Subcutaneous abdominal adipose tissue (tissue), 5 donors: Measurements from ENCODE around the gene GPRIN3.

Experiments
- H3K27ac ChIP-seq: one replicate; pipeline ENCODE4 v1.7.0; 2013; ENCODE audit warnings: low read depth, mild to moderate bottlenecking, inconsistent platforms, low read length, moderate library complexity
- H3K27me3 ChIP-seq, 5 donors: one replicate each; pipeline ENCODE4 v1.7.0; 2013; ENCODE audit warnings: low read length in 5 of 5, inconsistent platforms in 1 of 5; ENCODE audit not compliant: control insufficient read depth in 5 of 5, insufficient read depth in 4 of 5
- H3K36me3 ChIP-seq, 5 donors: one replicate each; pipeline ENCODE4 v1.7.0; 2013; ENCODE audit warnings: low read length in 5 of 5; ENCODE audit not compliant: control insufficient read depth in 5 of 5, insufficient read depth in 5 of 5
- H3K4me1 ChIP-seq, 5 donors: one replicate each; pipeline ENCODE4 v1.7.0; 2013; ENCODE audit warnings: low read length in 5 of 5, mild to moderate bottlenecking in 3 of 5, moderate library complexity in 1 of 5; ENCODE audit not compliant: control insufficient read depth in 5 of 5, insufficient read depth in 5 of 5
- H3K4me3 ChIP-seq, 5 donors: one replicate each; pipeline ENCODE4 v1.7.0; 2013; ENCODE audit warnings: low read length in 5 of 5, low read depth in 1 of 5
- H3K9ac ChIP-seq, 5 donors: one replicate each; pipeline ENCODE4 v1.7.0; 2013; ENCODE audit warnings: low read length in 5 of 5, mild to moderate bottlenecking in 4 of 5, moderate library complexity in 3 of 5
- H3K9me3 ChIP-seq, 5 donors: one replicate each; pipeline ENCODE4 v1.7.0; 2013; ENCODE audit warnings: low read length in 5 of 5; ENCODE audit not compliant: control insufficient read depth in 5 of 5
- donor health status: healthy.
- donor health status: healthy.
- donor health status: healthy.
- donor health status: healthy.
- donor health status: healthy.

GPRIN3 gene

DNA sequence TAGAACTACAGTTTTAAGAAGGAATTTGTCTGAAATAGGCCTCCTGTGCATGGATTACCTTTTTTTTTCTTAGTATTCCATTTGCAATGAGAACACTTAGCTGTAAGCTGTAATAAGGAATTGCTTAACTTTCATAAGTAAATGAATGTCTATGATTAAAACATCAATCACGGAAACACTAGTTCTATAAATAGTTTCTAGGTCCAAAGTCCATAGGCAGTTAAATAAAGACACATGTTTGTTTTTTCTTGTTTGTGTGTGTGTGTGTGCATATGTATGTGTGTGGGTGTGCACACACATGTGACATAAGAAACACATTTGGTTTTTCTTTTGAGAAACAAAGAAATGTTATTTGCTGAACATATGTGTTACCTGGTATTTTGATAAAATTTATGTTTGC lies 11.2 kb downstream of the GPRIN3 start:
- Histone ChIP-seq H3K27me3 (peaks cover 0 to 6% (median 0%) of the 10 kb centered on the region in 5 donors), H3K4me3 (no peak overlapping the region), H3K27ac (no peak overlapping the region), H3K4me1 (peaks cover 0 to 26% (median 4%) of the 10 kb centered on the region in 5 donors), H3K36me3 (no peaks in the 10 kb centered on the region), H3K9ac (no peak overlapping the region), H3K9me3 (peaks cover 0 to 5% (median 0%) of the 10 kb centered on the region in 5 donors)

DNA sequence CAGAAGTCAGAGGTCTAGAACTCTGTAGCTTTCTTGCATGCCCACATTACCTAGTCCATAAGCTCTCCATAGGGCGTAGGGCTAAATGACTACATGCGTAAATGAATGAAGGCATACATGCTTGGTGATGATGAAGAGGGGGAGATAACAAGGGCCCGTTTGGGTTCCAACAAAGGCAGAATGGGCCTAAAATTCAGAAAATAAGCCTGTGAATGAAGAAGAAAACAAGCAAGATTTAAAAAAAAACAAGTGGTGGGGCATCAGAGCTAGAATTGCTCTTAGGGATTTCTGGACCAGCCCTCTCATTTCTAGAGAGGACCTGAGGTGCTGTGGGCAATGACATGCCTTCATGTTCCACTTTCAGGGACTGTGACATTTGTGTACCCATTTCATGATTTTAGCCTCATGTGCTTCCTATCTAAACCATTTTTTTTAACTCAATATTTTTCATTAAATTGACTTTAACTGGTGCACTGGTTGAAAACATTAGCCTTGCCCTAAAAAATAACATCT lies 12.1 kb downstream of the GPRIN3 start:
- H3K9ac ChIP-seq, result no peak overlapping the region
- no peaks in the 10 kb centered on the region for H3K36me3 ChIP-seq
- H3K4me3 ChIP-seq, result no peak overlapping the region
- peaks cover 0 to 5% (median 0%) of the 10 kb centered on the region in 5 donors for H3K9me3 ChIP-seq
- H3K4me1 ChIP-seq, result peaks cover 0 to 26% (median 4%) of the 10 kb centered on the region in 5 donors
- H3K27me3 ChIP-seq, result peaks cover 0 to 6% (median 0%) of the 10 kb centered on the region in 5 donors
- H3K27ac ChIP-seq, result no peak overlapping the region

DNA sequence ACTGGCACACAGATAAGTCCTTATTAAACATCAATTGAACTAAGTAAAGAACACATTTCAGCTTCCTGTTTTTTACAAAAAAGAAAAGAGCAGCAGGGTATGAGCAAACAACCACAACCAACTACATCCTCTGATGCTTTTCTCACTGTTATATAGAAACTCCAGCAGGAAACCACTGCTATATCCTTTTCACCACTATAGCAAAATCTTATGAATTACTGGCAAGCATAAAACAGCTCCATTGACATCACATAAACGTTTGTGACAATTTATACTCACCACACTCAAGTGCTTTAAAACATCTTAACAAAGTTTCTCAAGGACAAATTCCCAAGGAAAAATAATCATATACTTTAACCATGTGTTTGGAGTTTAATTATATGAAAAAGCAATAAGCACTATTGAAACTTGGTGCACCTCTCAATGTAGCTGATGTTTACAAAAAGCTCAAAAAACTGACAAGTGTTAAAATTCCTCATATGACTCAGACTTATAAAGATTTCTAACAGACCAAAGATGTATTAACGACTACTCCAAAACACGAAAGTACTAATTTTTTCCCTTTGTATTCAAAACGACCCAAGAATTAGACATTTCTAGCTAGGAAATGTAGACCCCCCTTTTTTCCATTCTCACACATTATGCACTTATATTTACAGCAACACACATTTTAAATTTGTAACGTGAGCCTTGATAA lies 12.9 kb downstream of the GPRIN3 start:
- Histone ChIP-seq H3K9me3 (peaks cover 0 to 5% (median 0%) of the 10 kb centered on the region in 5 donors), H3K9ac (no peak overlapping the region), H3K27ac (no peak overlapping the region), H3K36me3 (no peaks in the 10 kb centered on the region), H3K4me1 (peaks cover 0 to 31% (median 4%) of the 10 kb centered on the region in 5 donors), H3K27me3 (peaks cover 0 to 6% (median 0%) of the 10 kb centered on the region in 5 donors), H3K4me3 (no peak overlapping the region)

GRCh38 chr4:89293299-89293698 lies 14.3 kb downstream of the GPRIN3 start:
- no peaks in the 10 kb centered on the region for H3K36me3 ChIP-seq
- H3K27ac ChIP-seq, result no peak overlapping the region
- peaks cover 0 to 26% (median 0%) of the 10 kb centered on the region in 5 donors for H3K4me1 ChIP-seq
- no peak overlapping the region for H3K4me3 ChIP-seq
- peaks cover 0 to 6% (median 0%) of the 10 kb centered on the region in 5 donors for H3K27me3 ChIP-seq
- peaks cover 0 to 5% (median 0%) of the 10 kb centered on the region in 5 donors for H3K9me3 ChIP-seq
- H3K9ac ChIP-seq, result no peak overlapping the region

- H3K4me3 ChIP-seq, result no peak overlapping the region
- H3K27me3 ChIP-seq, result peaks cover 0 to 6% (median 0%) of the 10 kb centered on the region in 5 donors
- H3K9ac ChIP-seq, result no peak overlapping the region
- H3K9me3 ChIP-seq, result peaks cover 0 to 5% (median 0%) of the 10 kb centered on the region in 5 donors
- peaks cover 0 to 16% (median 0%) of the 10 kb centered on the region in 5 donors for H3K4me1 ChIP-seq
- H3K27ac ChIP-seq, result no peak overlapping the region
- H3K36me3 ChIP-seq, result no peaks in the 10 kb centered on the region
Measured at GRCh38 chr4:89290727-89291516, 16.7 kb downstream of the GPRIN3 start.

DNA sequence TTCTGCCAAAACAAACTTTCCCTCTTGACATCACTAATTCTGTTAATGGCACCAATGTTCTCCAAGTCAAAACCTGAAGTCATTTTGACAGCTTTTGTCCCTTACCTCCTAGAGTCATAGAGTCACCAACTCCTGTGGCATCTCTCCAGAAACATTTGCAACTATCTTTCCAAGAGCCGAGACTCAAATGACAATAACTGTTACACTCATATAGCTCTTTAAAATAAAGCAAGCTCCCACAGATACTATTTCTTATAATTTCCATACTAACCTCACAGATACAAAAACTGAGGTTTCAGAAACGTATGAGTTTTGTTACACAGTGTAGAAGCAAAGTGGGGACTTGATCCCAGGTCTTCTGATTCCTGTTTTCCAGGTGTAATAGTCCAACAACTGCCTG lies 18.3 kb downstream of the GPRIN3 start:
- Histone ChIP-seq H3K9ac (no peak overlapping the region), H3K4me3 (no peak overlapping the region), H3K27me3 (peaks cover 0 to 6% (median 0%) of the 10 kb centered on the region in 5 donors), H3K36me3 (no peaks in the 10 kb centered on the region), H3K27ac (no peak overlapping the region), H3K4me1 (peaks cover 0 to 15% (median 2%) of the 10 kb centered on the region in 5 donors), H3K9me3 (peaks cover 0 to 5% (median 0%) of the 10 kb centered on the region in 5 donors)

GRCh38 chr4:89288430-89288829 lies 19.2 kb downstream of the GPRIN3 start:
- Histone ChIP-seq H3K27me3 (peaks cover 0 to 5% (median 0%) of the 10 kb centered on the region in 5 donors), H3K4me3 (no peak overlapping the region), H3K9me3 (peaks cover 0 to 5% (median 0%) of the 10 kb centered on the region in 5 donors), H3K4me1 (peaks cover 0 to 13% (median 3%) of the 10 kb centered on the region in 5 donors), H3K27ac (no peak overlapping the region), H3K9ac (no peak overlapping the region), H3K36me3 (no peaks in the 10 kb centered on the region)

DNA sequence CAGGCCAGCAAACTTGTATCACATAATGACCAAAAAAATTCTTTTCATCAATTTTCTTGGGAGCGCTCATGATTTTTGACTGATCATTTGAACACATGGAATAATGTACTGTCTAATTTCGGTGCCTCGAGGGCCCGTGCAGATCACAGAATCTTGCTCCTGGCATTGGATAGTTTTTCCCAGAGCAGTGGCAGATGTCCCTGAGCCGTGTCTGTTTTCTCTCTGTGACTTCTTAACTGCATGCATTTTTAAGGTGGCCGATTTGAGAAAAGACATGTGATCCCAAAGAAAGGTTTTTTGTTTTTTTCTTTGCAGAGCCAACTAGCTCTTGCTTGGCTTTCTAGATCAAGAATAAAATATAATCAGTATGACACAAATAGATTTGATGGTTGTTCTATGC lies 19.7 kb downstream of the GPRIN3 start:
- H3K27me3 ChIP-seq, result peaks cover 0 to under 1% (median 0%) of the 10 kb centered on the region in 5 donors
- no peak overlapping the region for H3K4me3 ChIP-seq
- no peak overlapping the region for H3K27ac ChIP-seq
- peaks cover 0 to 13% (median 3%) of the 10 kb centered on the region in 5 donors for H3K4me1 ChIP-seq
- H3K9ac ChIP-seq, result no peak overlapping the region
- H3K9me3 ChIP-seq, result peaks cover 0 to 5% (median 0%) of the 10 kb centered on the region in 5 donors
- H3K36me3 ChIP-seq, result no peaks in the 10 kb centered on the region

DNA sequence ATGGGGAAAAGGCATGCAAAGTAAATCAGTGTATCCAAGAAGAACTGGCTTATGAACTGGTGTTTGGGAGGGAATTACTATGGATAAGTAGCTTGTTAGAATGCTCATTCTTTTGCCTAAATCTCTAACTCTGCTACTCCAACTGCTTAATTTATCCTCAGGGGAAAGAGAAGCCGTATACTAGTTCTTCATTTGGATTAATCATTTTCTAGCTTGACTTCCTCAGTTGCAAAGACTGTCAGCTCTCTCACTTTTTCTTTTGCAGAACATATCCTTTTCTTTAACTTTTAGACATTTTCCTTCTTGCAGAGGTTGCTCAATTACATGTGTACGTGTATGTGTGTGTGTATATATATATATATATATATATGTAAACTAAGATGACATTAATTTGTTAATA lies 21.9 kb downstream of the GPRIN3 start:
- Histone ChIP-seq H3K9ac (no peak overlapping the region), H3K9me3 (no peaks in the 10 kb centered on the region), H3K36me3 (no peaks in the 10 kb centered on the region), H3K4me1 (peaks cover 0 to 10% (median 3%) of the 10 kb centered on the region in 5 donors), H3K4me3 (no peak overlapping the region), H3K27ac (no peak overlapping the region), H3K27me3 (no peaks in the 10 kb centered on the region)

- Histone ChIP-seq H3K9me3 (no peaks in the 10 kb centered on the region), H3K4me1 (peaks cover 0 to 5% (median 3%) of the 10 kb centered on the region in 5 donors), H3K36me3 (no peaks in the 10 kb centered on the region), H3K9ac (no peak overlapping the region), H3K4me3 (no peak overlapping the region), H3K27me3 (no peaks in the 10 kb centered on the region), H3K27ac (no peak overlapping the region)
Measured at GRCh38 chr4:89284828-89285227, 22.8 kb downstream of the GPRIN3 start.
